ENCODE data around the gene PRMT7.
A peak's percentile ranks its signal among the peaks of the same experiment; 100 is the strongest.

PRMT7 gene

DNA sequence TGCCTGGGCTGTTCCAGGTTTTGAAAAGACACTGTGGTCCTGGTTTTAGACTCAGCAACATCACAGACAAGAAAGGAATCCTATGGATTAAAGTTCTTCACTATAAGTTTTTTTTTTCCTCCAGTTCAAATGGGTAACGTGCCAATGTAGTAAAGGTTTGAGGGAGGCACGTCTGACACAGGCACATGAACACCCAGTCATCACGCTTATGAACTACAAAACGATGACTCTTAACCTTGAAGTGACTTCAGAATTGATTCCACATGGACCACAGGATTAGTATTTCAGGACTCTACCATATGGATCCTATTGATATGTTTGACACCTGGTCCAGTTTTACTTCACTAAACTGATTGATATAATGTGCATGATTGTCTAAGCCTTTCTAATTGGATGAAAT, 2.3 kb downstream of the PRMT7 start:
- no peak for DNase-seq

DNA sequence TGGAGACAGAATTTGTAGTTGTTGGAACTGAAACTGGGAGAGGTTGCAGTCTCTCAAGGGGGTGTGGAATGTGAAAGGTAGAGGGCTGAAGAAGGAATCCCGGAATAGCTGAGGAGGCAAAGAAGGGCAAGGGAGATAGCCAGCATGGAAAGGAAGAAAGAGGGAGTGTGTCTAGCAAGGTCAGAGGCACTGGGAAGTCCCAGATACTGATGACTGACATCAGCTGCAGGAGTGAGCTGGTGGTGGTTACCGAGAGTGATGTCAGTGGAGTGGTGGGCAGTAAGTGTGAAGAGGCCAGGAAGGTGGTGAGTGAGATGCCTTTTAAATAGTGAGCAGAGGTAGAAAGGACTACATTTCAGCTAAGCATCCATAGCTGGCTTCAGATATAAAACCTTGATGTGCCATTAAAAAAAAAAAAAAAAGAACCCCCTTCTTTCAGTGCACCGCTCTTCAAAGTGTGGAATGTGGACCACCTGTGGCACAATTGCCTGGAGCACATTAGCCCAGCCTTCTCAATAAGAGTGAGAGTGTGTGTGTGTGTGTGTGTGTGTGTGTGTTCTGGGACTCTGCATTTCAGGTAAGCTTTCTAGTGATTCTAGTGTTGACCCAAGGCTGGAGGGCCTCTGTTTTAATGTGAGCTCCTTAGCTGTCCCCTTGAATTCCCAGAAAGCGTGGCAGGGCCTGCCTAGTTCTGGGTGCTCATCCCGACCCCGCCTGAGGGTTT, 8.5 kb downstream of the PRMT7 start:
- peak; percentile 70 for DNase-seq

DNA sequence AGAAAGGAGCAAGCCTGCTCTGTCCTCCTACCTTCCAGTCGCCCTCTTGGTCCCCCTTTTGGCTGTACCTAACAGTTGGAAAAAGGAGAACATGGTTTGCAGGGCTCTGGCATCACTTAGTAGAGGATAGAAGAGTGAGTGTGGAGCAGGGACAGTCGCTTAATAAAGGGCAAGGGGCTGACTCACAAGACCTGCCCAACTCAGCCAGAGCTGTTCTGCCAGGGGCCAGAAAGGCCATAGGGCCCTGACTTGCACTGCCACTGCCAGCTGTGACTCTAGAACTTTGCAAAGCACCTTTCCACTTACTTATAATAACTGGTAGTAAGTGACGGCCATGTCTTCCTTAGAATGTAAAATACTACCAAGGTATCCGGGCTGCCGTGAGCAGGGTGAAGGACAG, 13.5 kb downstream of the PRMT7 start:
- DNase-seq, result no peak

DNA sequence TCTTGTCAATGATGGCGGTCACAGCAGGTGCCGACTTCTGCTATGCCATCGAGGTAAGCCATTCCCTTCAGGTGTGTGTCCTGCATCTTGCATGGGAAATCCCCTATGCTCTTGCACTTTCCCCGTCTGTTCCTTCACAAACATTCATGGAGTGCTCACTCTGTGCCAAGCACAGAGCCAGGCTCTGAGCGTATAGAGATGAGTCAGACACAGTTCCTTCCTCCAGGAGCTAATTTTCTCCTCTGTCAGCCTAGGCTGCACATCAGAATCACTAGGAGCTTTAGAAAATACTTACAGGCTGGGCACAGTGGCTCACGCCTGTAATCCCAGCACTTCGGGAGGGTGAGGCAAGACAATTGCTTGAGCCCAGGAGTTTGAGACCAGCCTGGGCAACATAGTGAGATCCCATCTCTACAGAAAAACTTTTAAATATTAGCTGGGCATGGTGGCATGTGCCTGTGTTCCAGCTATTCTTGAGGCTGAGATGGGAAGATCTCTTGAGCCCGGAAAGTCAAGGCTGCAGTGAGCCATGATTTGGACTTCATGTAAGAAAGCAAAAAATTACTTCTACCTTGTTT, 14.1 kb downstream of the PRMT7 start:
- DNase-seq, result no peak

DNA sequence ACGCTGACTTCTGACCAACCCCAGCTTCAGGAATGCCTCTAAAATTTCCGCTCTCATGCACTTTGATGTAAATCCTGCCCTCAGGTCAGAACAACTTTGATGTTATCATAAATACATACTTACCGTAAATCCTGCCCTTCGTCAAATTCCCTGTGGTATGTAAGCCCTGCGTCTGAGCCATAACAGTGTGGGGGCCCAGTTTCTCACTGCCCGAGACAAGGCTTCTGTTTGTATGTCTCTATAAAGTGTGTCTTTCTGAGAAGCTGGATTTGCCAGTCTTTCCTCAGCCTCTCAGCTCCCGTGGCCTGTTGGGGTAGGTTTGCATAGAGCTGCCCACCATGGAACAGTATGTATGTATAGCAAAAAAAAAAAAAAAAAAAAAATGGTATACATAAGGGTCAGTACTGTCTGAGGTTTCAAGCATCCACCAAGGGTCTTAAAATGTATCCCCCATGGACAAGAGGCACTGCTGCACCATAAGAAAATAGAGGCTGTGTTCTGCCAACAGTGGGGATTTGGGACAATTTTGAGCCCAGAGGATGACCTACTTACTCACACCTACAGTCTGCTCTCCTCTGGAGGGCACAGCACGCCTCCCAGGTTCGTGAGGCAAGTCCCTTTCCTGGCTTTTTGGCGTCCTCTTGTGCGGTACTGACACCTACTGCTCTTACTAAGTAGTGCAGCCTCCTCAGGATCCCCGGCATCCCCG, 17.5 kb downstream of the PRMT7 start:
- DNase-seq, result peak; percentile 84

DNA sequence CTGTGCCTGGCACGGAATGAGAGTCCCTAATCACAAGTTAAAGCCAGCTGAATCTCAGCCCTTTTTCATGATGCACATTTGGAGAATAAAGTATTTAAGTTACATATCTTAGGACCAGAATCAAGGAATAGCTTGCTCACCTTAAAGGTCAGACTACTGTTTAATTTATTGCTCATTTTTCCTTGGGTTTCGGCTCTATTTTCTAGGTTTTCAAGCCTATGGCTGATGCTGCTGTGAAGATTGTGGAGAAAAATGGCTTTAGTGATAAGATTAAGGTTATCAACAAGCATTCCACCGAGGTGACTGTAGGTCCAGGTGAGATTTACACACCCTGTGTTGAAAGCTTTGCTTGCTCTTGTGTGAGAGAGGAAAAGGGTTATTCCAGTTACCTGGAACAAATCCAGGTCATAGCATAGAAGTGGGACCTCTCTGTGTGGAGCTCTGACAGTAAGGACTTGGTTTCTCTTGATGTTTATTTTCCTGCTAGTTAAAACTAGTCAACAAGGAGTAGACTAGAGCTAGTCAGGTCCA, 18.1 kb downstream of the PRMT7 start:
- no peak for DNase-seq

DNA sequence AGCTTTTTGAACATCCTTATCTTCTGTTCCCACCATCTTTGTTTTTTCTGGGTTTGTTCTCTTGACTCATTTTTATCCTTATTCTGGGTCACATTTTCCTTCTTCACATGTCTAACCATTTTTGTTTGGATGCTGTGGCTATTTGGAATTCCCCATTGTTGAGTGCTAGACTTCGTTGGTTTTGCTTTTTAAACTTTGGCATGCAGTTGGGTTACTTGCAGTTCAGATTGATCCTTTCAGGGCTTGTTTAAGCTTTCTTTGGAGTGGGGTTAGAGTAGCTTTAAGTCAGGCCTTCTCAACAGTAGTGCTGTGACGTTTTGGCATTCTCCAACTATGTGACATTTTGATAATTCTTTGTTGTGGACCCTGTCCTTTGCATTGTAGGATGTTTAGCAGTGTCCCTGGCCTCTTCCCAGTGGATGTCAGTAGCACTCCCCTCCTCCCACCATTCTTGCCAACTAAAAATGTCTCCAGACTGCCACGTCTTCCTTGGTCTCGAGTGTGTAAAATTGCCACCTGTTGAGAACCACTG, 21.1 kb downstream of the PRMT7 start:
- DNase-seq, result no peak

DNA sequence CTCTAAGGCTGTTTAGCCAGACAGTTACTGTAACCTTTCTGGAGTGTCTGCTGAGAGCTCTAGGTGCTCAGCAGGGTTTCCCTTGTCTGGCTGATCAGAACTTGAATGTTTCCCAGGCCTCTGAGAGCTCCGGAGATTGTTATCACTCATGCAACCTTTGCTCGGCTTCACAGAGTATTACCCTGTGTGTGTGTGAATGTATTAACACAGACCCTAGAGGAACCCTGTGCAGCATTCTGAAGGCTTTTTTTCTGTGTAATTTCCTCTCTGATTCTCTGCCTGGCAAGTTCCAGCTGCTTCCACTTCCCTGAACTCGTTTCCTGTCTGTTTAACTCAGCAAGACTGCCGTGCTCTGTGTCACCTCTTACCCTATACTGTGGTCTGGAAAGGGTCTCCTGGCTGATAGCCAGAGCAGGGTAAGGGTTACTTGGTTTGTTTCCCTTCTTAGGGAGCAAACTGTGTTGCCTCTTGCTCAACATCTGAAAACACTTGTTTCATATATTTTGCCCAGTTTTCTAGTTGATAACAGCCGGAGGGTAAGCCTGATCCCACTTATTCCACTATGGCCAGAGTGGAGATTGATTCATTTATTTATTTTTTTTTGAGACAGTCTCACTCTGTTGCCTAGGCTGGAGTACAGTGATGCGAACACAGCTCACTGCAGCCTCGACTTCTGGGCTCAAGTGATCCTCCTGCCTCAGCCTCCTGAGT, 21.7 kb downstream of the PRMT7 start:
- no peak for DNase-seq

DNA sequence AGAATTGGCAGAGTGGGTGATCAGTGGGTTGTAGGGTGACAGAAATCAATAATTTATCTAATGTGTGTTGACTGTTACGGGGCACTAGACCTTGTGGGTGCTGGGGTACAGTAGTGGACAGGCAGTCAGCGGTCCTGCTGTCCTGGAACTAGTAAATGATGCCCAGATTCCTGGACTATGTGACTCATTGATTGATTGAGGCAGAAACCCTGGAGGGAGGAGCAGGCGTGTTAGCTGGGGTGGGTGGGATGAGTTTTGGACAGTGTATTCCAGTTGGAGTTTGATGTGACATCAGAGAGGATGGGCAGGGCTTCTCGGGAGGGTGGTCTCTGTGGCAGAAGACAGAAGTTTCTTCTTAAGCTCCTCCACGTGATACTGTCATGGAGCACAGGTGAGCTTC, 24.4 kb downstream of the PRMT7 start:
- DNase-seq, result no peak

DNA sequence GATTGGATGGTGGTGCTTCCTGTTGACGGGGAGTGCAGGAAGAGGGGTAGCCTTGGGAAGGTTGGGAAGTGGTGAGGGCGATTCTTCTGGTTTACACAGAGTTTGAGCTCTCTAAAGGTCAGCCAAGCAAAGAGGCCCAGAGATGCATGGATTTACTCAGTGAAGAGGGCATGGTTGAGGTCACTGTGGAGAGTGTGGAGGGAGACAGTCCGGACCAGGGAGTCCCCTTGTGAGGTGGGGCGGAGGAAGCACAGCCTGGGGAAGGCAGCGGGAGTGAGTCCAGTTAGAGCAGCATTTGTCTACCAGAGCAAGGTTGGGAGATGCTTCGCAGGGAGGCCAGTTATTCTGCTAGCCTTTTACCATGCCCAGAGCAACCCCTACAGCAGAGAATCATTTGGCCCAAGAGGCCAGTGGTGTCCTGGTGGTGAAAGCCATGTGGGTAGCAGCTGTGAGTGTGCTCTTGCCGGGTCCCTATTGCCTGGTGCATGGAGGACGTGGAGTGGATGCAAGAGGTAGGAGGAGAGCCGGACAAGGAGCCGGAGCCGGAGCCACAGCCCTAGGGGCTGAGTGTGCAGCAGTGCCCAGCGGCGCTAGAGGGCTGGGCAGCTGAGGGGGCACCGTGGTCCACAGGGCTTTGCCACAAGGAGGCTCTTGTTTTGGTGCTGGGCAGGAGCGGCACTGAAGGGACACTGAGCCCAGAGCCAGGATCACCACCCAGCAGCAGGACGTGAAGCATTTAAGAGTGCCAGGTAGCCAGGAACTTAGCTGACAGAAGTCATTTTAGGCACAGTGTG, 27.7 kb downstream of the PRMT7 start:
- no peak for DNase-seq

DNA sequence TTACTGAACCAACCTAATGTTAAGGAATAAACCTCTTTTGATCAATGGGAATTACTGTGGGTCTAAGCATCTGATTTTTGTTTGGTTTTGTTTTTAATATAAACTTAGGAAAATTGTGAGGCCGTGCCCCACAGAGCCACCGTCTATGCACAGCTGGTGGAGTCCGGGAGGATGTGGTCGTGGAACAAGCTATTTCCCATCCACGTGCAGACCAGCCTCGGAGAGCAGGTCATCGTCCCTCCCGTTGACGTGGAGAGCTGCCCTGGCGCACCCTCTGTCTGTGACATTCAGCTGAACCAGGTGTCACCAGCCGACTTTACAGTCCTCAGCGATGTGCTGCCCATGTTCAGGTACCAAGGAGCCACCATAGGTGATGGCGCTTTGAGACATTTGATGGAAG, 28.4 kb downstream of the PRMT7 start:
- no peak for DNase-seq

DNA sequence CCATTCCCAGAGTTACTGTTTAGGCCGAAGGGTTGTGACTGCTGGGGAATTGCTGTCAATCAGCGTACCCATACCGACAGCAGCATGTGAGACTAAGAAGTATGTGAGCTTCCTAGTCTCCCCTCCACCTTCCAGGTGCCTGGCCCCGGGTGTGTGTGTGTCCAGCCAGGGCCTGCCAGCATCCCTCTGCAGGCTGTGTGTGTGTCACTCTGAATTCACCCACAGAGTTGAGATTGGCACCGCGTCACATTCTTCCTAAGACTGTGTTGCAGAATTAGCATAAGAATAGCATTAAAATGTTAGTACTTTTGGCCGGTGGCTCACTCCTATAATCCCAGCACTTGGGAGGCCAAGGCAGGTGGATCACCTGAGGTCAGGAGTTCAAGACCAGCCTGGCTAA, 31.8 kb downstream of the PRMT7 start:
- DNase-seq, result no peak

DNA sequence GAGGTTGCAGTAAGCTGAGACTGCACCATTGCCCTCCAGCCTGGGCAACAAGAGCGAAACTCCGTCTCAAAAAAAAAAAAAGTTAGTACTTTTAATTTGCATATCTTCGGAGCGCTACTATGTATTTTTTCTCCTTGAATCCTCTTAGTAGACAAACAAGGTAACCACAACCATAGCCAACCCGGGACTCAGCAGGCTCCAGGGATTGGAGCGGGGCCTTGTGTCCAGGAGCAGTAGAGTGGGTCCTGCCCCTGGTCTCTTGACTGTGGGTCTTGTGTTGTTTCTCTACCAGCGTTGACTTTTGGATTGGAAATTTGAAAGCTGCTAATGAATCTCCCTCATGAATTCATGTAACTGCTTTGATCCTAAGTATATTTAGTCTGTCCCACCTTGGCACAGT, 32.3 kb downstream of the PRMT7 start:
- DNase-seq, result no peak

DNA sequence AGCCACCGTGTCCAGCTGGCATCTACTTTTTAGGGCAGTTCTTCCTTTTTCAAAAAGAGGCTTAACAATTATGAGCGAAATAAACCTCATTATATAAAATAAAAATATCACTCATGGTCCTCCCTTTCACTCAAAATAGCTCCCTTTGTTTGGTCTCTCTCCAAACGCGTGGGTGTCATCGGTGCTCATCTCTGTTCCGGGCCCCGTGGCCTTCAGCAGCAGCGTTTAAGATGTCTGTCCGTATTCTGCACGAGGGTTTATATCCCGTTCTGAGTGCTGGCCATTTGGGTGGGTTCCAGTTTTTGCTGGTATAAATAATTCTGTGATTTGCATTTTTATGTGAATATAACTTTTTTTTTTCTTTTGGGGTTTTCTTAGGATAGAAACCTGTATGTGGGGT, 33.4 kb downstream of the PRMT7 start:
- no peak for DNase-seq

DNA sequence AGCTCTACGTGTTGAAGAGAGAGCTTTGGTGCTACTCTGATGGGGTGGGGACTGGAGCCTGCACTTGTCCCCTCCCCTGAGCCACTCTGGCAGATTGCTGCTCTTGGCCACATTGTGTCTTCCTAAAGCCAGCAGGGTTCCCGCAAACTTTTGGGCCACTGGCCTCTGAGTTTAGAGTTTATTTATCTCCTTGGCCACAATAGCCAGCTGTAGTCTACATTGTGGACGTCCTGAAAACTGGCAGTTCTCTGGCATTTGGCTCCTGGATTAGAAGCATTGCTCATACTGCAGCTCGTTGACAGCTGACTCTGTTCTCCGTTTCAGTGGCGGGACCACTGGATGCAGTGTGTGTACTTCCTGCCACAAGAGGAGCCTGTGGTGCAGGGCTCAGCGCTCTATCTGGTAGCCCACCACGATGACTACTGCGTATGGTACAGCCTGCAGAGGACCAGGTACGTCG, 34.6 kb downstream of the PRMT7 start:
- DNase-seq, result peak; percentile 42

DNA sequence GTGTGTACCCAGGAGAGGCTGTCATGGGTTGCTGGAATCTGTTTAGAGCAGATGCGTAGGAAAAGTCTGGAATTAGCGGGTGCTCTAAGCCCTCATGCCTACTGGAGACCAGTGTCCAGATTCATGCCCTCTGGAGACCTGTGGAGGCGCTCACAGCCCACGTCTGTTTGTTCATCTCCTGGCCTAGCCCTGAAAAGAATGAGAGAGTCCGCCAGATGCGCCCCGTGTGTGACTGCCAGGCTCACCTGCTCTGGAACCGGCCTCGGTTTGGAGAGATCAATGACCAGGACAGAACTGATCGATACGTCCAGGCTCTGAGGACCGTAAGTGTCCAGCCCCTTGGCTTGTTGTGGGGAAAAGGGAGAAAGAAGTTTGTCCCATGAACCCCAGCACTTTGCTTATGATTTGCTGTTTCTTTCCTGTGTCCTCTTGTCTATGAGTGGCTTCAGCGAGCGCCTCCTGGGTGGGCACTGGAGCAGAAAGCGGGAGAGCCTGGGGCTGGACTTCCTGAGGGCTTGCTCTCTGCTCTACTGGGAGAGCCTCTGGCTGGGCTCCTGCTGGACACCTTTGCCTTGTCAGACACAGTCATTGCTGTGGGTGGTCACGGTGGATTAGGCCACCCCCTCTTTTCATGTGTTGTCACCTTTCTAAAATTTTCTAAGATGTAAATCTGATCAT, 35.3 kb downstream of the PRMT7 start:
- no peak for DNase-seq

DNA sequence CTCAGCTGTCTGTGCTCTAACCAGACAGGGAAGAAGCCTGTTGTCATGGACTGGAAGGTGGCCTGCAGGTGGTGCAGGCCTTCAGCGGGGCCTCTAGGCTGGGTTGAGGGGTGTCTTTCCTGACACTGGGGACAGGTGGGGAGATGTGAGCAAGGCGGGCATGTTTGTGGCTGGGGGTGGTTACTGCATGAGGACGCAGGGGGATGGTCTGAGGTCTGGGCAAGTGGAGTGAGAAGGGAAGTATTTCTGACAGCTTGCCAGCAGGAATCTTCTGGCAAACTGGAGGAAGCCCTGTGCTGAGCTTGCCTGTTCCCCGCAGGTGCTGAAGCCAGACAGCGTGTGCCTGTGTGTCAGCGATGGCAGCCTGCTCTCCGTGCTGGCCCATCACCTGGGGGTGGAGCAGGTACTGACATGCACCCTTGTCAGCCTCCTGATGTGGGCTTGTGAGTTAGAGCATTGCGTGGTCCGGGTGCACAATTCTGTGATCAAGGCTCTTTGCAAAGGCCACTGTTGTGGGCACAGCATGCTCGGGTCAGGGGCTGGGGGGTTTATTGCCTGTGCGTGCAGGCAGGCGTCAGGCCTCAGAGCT, 36.2 kb downstream of the PRMT7 start:
- no peak for DNase-seq

DNA sequence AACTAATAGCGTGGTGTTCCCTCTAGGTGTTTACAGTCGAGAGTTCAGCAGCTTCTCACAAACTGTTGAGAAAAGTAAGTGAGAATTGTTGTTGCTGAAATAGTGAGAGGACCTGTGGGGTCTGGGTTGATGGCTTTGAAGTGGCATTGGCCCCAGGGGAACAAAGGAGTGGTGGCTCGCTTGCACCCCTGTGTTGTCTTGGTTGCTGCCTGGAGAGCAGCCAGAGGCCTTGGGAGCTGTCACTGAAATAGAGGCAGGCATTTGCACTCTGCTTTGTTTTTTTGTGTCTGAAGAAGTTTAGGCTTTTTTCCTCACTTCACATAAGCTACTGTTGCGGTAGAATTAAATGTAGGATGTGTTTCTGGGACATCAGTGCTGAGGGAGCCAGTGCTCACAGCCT, 36.8 kb downstream of the PRMT7 start:
- no peak for DNase-seq

DNA sequence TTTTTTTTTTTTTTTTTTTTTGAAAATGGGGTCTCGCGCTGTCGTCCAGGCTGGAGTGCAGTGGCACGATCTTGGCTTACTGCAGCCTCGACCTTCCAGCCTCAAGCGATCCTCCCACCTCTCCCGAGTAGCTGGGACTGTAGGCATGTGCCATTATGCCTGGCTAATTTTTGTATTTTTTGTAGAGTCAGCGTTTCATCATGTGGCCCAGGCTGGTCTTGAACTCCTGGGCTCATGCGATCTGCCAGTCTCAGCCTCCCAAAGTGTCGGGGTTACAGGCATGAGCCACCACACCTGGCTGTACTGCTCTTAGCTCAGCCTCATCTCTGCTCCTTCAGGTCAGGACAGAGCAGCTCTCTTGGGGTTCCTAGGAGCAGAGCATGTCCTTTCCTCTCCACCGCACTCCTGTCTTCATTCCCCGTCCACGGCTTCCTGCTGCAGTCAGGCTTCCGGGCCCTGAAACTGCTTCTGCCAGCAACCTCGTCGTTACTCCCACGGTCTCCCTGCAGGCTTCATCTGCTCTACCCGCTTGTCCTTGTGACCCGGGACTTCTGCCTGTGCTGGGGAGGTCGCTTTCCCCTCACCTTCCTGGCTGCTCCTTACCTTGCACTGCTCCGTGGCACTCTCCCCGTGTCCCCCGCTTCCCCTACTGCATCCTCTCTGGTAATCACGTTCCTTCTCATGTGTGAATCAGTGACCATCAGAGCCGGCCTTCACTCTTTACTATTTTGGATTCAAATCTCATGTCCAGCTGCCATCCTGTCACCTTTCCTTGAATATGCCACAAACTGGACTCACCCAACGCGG, 38.0 kb downstream of the PRMT7 start:
- DNase-seq, result no peak

DNA sequence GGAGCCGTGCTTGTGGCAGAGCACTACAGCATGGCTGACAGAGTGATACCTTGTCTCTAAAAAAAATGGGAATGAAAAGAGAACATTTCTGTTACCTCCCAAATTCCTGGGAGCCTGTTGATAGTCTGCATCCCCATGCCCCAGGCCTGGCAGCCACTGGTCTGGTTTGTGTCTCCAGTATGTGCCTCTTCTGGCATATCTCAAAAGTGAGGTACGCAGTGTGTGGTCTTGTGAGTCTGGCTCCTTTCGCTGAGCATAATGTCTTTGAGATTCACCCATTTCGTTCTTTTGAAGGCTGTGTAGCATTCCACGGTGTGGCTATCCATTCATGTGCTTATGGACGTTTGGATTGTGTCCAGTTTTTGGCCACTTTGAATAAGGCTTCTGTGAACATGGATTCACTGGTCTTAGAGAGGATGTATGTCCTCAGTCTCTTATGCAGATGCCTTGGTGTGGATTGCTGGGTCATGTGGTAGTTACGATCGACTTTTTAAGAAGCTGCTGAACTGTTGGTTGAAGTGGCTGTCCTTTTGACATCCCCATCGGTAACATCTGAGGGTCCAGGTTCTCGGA, 39.1 kb downstream of the PRMT7 start:
- no peak for DNase-seq

Measured in stimulated activated CD8-positive, alpha-beta memory T cell treated with anti-CD3 and anti-CD28 coated beads, Interleukin-4, amount 100 ng/mL, for 48 hours (primary cell).